Mesothelial cell of epicardium (in vitro differentiated cells): Measurements from ENCODE around the gene MAB21L1. TPM values are rescaled to one million over a fixed set of nuclear protein-coding genes. Genes with fewer than 3 reads are reported as not detected.

ENCODE experiments used
- DNase-seq, 2 experiments: peaks; one replicate each; pipeline ENCODE4 v3.0.0; 2021; ENCODE audit warnings: low spot score in 2 of 2; ENCODE audit not compliant: unreplicated experiment in 2 of 2
- H3K27ac Mint-ChIP-seq: 2 replicates; pipeline ENCODE4 v1.8.0; 2021; ENCODE audit warnings: mixed read lengths
- H3K27me3 Mint-ChIP-seq: 2 replicates; pipeline ENCODE4 v1.8.0; 2021; ENCODE audit warnings: low read depth, mixed read lengths
- H3K36me3 Mint-ChIP-seq: 2 replicates; pipeline ENCODE4 v1.8.0; 2021; ENCODE audit warnings: mixed read lengths
- H3K4me1 Mint-ChIP-seq: 2 replicates; pipeline ENCODE4 v1.8.0; 2021; ENCODE audit warnings: mixed read lengths
- H3K4me3 Mint-ChIP-seq: 2 replicates; pipeline ENCODE4 v1.8.0; 2021; ENCODE audit warnings: mild to moderate bottlenecking, moderate library complexity, mixed read lengths
- H3K9me3 Mint-ChIP-seq: 2 replicates; pipeline ENCODE4 v1.8.0; 2021; ENCODE audit warnings: mixed read lengths
- total RNA-seq: library from RNA; stranded (reverse); gene quantifications from 3 replicates; pipeline ENCODE4 v1.2.1, GENCODE V29; 2021
- TF ChIP-seq, protein P1 (sequence below): fragments of 200-600 bp; sonication (generic); IDR thresholded peaks from one replicate; pipeline ENCODE4 v1.5.0; 2021; ENCODE audit warnings: antibody characterized with exemption; ENCODE audit not compliant: unreplicated experiment

Gene MAB21L1
- total RNA-seq, 1 donor from 2014 or later: 0.80 TPM

DNA sequence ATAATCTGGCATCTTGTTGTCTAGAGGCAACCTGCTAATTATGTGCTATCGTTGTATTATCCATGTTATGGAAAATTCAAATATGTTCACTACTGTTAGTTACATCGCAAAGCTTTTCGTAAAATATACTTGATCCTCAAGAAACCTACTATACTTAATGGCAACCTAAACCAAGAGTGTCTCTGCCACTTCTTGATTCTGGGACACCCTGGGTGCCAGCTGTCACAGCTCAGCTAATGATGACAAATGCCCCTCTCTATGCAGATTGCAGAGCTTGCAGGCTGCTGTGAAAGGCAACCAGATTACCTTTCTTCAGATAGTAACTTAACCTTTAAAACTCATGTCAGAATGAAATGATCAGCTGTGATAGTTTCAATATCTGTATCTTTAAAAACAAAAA is 8.9 kb upstream of the MAB21L1 start:
- Mint-ChIP-seq H3K4me3 (no peak overlapping the region), H3K4me1 (peaks cover 3% of the 10 kb centered on the region), H3K9me3 (no peaks in the 10 kb centered on the region), H3K36me3 (no peaks in the 10 kb centered on the region), H3K27ac (no peak overlapping the region), H3K27me3 (peaks cover 15% of the 10 kb centered on the region)
- no peak for DNase-seq
- TF ChIP-seq, protein P1, sequence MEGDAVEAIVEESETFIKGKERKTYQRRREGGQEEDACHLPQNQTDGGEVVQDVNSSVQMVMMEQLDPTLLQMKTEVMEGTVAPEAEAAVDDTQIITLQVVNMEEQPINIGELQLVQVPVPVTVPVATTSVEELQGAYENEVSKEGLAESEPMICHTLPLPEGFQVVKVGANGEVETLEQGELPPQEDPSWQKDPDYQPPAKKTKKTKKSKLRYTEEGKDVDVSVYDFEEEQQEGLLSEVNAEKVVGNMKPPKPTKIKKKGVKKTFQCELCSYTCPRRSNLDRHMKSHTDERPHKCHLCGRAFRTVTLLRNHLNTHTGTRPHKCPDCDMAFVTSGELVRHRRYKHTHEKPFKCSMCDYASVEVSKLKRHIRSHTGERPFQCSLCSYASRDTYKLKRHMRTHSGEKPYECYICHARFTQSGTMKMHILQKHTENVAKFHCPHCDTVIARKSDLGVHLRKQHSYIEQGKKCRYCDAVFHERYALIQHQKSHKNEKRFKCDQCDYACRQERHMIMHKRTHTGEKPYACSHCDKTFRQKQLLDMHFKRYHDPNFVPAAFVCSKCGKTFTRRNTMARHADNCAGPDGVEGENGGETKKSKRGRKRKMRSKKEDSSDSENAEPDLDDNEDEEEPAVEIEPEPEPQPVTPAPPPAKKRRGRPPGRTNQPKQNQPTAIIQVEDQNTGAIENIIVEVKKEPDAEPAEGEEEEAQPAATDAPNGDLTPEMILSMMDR: no peak

- H3K27ac Mint-ChIP-seq: no peak overlapping the region
- H3K9me3 Mint-ChIP-seq: no peaks in the 10 kb centered on the region
- no peak overlapping the region for H3K4me3 Mint-ChIP-seq
- H3K36me3 Mint-ChIP-seq: no peaks in the 10 kb centered on the region
- TF ChIP-seq, protein P1: no peak
- H3K4me1 Mint-ChIP-seq: peaks cover 3% of the 10 kb centered on the region
- peaks cover 24% of the 10 kb centered on the region for H3K27me3 Mint-ChIP-seq
- no peak for DNase-seq
Observed at GRCh38 chr13:35484384-35484783, 7.9 kb upstream of the MAB21L1 start.

DNA sequence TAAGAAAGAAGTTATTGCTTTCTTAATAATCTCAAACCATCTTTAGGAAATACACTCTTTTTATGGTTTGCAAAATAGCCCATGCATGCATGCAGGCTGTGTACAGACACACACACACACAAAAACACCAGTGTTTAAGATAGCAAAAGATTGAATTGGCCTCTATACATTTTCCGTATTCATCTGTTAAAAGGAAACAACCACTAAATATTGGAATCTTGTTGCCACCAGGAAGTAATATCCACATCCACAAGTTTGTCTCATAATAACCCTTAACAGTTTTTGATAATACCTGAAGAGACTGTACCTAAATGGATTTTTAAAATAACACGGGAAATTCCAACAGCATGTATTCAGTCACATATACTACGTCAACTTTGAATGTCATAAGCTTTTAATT is 7.3 kb upstream of the MAB21L1 start:
- Mint-ChIP-seq H3K27ac (no peak overlapping the region), H3K36me3 (no peaks in the 10 kb centered on the region), H3K4me1 (peaks cover 4% of the 10 kb centered on the region), H3K9me3 (no peaks in the 10 kb centered on the region), H3K4me3 (no peak overlapping the region), H3K27me3 (peaks cover 30% of the 10 kb centered on the region)
- TF ChIP-seq, protein P1: no peak
- no peak for DNase-seq

- no peak for DNase-seq
- no peak overlapping the region for H3K27ac Mint-ChIP-seq
- no peaks in the 10 kb centered on the region for H3K36me3 Mint-ChIP-seq
- no peaks in the 10 kb centered on the region for H3K9me3 Mint-ChIP-seq
- H3K27me3 Mint-ChIP-seq: peaks cover 42% of the 10 kb centered on the region
- TF ChIP-seq, protein P1: no peak
- H3K4me3 Mint-ChIP-seq: no peak overlapping the region
- peaks cover 12% of the 10 kb centered on the region for H3K4me1 Mint-ChIP-seq
Observed at GRCh38 chr13:35482527-35482926, 6.0 kb upstream of the MAB21L1 start.

GRCh38 chr13:35481777-35482176 is 5.3 kb upstream of the MAB21L1 start:
- TF ChIP-seq, protein P1: no peak
- H3K27me3 Mint-ChIP-seq: peaks cover 50% of the 10 kb centered on the region
- peaks cover 16% of the 10 kb centered on the region for H3K4me1 Mint-ChIP-seq
- no peak overlapping the region for H3K27ac Mint-ChIP-seq
- DNase-seq: no peak
- H3K36me3 Mint-ChIP-seq: no peaks in the 10 kb centered on the region
- no peak overlapping the region for H3K4me3 Mint-ChIP-seq
- H3K9me3 Mint-ChIP-seq: no peaks in the 10 kb centered on the region

DNA sequence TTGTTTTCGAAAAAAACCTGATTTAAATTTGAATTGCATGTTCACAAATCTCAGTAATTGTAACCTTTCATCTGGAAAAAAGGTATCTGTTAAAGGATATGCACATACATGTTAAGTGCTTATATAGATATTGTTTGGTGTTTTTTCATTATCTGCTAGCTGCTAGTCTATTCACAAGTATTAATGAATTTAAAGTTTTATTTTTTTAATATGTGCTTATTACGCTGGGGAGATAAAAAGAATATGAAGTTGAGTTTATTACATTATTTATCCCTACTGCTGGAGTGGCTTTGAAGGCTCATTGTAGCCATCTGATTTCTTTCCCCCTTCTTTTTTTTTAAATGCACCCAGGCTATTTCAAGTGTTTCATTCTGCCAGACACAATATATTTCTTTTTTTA is 3.9 kb upstream of the MAB21L1 start:
- TF ChIP-seq, protein P1: no peak
- peaks cover 64% of the 10 kb centered on the region for H3K27me3 Mint-ChIP-seq
- H3K9me3 Mint-ChIP-seq: no peaks in the 10 kb centered on the region

More for the DNA sequence above, 3.9 kb upstream of the MAB21L1 start:
- H3K27ac Mint-ChIP-seq: no peak overlapping the region
- H3K4me3 Mint-ChIP-seq: no peak overlapping the region
- no peak for DNase-seq
- H3K36me3 Mint-ChIP-seq: no peaks in the 10 kb centered on the region
- H3K4me1 Mint-ChIP-seq: peaks cover 30% of the 10 kb centered on the region
